ENCODE results near the gene C1QTNF12.
"Not testable (repeated sequence)": the region's sequence is repeated elsewhere in the genome, so short reads cannot be mapped to it uniquely, and the experiment has no call there.

The C1QTNF12 gene

GRCh38 chr1:1199961-1200875, 46.3 kb downstream of the C1QTNF12 start:
- DNase-seq (ENCODE audit: low read depth in 2 of 2), result no peak

- no peak for DNase-seq (ENCODE audit: low read depth in 2 of 2)
Measured at GRCh38 chr1:1199141-1199960, 47.2 kb downstream of the C1QTNF12 start.

- no peak for DNase-seq (ENCODE audit: low read depth in 2 of 2)
Measured at GRCh38 chr1:1198423-1199140, 47.9 kb downstream of the C1QTNF12 start.

GRCh38 chr1:1197551-1198422, 48.7 kb downstream of the C1QTNF12 start:
- DNase-seq (ENCODE audit: low read depth in 2 of 2), result no peak

- no peak for DNase-seq (ENCODE audit: low read depth in 2 of 2)
Measured at GRCh38 chr1:1197188-1197500, 49.4 kb downstream of the C1QTNF12 start.

GRCh38 chr1:1196431-1197187, 49.9 kb downstream of the C1QTNF12 start:
- no peak for DNase-seq (ENCODE audit: low read depth in 2 of 2)

- not testable (repeated sequence) for DNase-seq (ENCODE audit: low read depth in 2 of 2)
Measured at GRCh38 chr1:1195726-1196125, 50.8 kb downstream of the C1QTNF12 start.

- DNase-seq (ENCODE audit: low read depth in 2 of 2), result no peak
Measured at GRCh38 chr1:1194723-1195122, 51.8 kb downstream of the C1QTNF12 start.

All from stimulated activated CD4-positive, alpha-beta T cell treated with anti-CD3 and anti-CD28 coated beads, Interleukin-15, amount 100 ng/mL, for 48 hours (primary cell).